IPS-20b (cell line): ENCODE data around the gene USP20.

Experiments
- H3K27ac ChIP-seq: one replicate; pipeline ENCODE4 v1.5.1; 2013; ENCODE audit warnings: low read length
- H3K27me3 ChIP-seq: 2 replicates; pipeline ENCODE4 v1.6.1; 2013; ENCODE audit warnings: mild to moderate bottlenecking, low read length, inconsistent platforms; ENCODE audit not compliant: insufficient read depth
- H3K36me3 ChIP-seq: 2 replicates; pipeline ENCODE4 v1.6.1; 2013; ENCODE audit warnings: low read depth, mild to moderate bottlenecking, inconsistent platforms, low read length, moderate library complexity; ENCODE audit not compliant: insufficient read depth
- H3K4me1 ChIP-seq: 2 replicates; pipeline ENCODE4 v1.6.1; 2013; ENCODE audit warnings: mild to moderate bottlenecking, control low read depth, inconsistent platforms, low read length, moderate library complexity; ENCODE audit not compliant: insufficient read depth
- H3K4me3 ChIP-seq: 2 replicates; pipeline ENCODE4 v1.5.1; 2013; ENCODE audit warnings: mild to moderate bottlenecking, low read length, inconsistent platforms
- H3K9ac ChIP-seq: 2 replicates; pipeline ENCODE4 v1.6.1; 2013; ENCODE audit warnings: low read depth, mild to moderate bottlenecking, inconsistent platforms, low read length, moderate library complexity
- H3K9me3 ChIP-seq: 2 replicates; pipeline ENCODE4 v1.6.1; 2013; ENCODE audit warnings: mild to moderate bottlenecking, low read depth, low read length, inconsistent platforms; ENCODE audit not compliant: insufficient read depth

Gene USP20

GRCh38 chr9:129880654-129881546 is 45.6 kb downstream of the USP20 start:
- peaks cover 12% of the 10 kb centered on the region; the same call in 1 of the 2 replicates for H3K36me3 ChIP-seq
- H3K27me3 ChIP-seq = no peaks in the 10 kb centered on the region
- H3K4me1 ChIP-seq = peaks cover 16% of the 10 kb centered on the region
- H3K27ac ChIP-seq = no peak overlapping the region
- 0 out of 2 replicates have a peak overlapping the region, but pooled peaks have one; percentile 15 for H3K9ac ChIP-seq
- H3K9me3 ChIP-seq = no peaks in the 10 kb centered on the region
- H3K4me3 ChIP-seq = no peak overlapping the region

GRCh38 chr9:129881547-129882324 is 46.5 kb downstream of the USP20 start:
- Histone ChIP-seq H3K9ac (no peak overlapping the region; the same call in 1 of the 2 replicates), H3K4me1 (peaks cover 19% of the 10 kb centered on the region), H3K36me3 (peaks cover 12% of the 10 kb centered on the region; the same call in 1 of the 2 replicates), H3K9me3 (no peaks in the 10 kb centered on the region), H3K27ac (no peak overlapping the region), H3K4me3 (no peak overlapping the region), H3K27me3 (no peaks in the 10 kb centered on the region)

GRCh38 chr9:129884220-129885017 is 49.2 kb downstream of the USP20 start:
- Histone ChIP-seq H3K9ac (peak overlapping the region; percentile 74), H3K27ac (peak overlapping the region; percentile 45), H3K9me3 (no peaks in the 10 kb centered on the region), H3K36me3 (peaks cover 12% of the 10 kb centered on the region; the same call in 1 of the 2 replicates), H3K4me3 (peak overlapping the region; percentile 58), H3K27me3 (no peaks in the 10 kb centered on the region), H3K4me1 (peaks cover 19% of the 10 kb centered on the region)

- Histone ChIP-seq H3K9me3 (no peaks in the 10 kb centered on the region), H3K27ac (peak overlapping the region; percentile 12), H3K9ac (peak overlapping the region; percentile 74; the same call in 1 of the 2 replicates), H3K27me3 (no peaks in the 10 kb centered on the region), H3K36me3 (peaks cover 12% of the 10 kb centered on the region; the same call in 1 of the 2 replicates), H3K4me3 (peak overlapping the region; percentile 58), H3K4me1 (peaks cover 23% of the 10 kb centered on the region)
These were observed 49.9 kb downstream of the USP20 start for GRCh38 chr9:129885018-129885669.

GRCh38 chr9:129885670-129886106 is 50.4 kb downstream of the USP20 start:
- Histone ChIP-seq H3K27me3 (no peaks in the 10 kb centered on the region), H3K9ac (peak overlapping the region; percentile 74; the same call in 1 of the 2 replicates), H3K4me1 (peaks cover 23% of the 10 kb centered on the region), H3K4me3 (peak overlapping the region; percentile 58), H3K36me3 (peaks cover 8% of the 10 kb centered on the region; the same call in 1 of the 2 replicates), H3K9me3 (no peaks in the 10 kb centered on the region), H3K27ac (peak overlapping the region; percentile 12)

- peaks cover 23% of the 10 kb centered on the region for H3K4me1 ChIP-seq
- H3K27ac ChIP-seq = no peak overlapping the region
- no peaks in the 10 kb centered on the region for H3K9me3 ChIP-seq
- H3K27me3 ChIP-seq = no peaks in the 10 kb centered on the region
- H3K4me3 ChIP-seq = 0 out of 2 replicates have a peak overlapping the region, but pooled peaks have one; percentile 58
- H3K36me3 ChIP-seq = peaks cover 6% of the 10 kb centered on the region; the same call in 1 of the 2 replicates
- H3K9ac ChIP-seq = peak overlapping the region; percentile 2; the same call in 1 of the 2 replicates
These were observed 51.2 kb downstream of the USP20 start for GRCh38 chr9:129886226-129887174.

GRCh38 chr9:129887334-129888292 is 52.4 kb downstream of the USP20 start:
- Histone ChIP-seq H3K9ac (no peak overlapping the region), H3K4me3 (no peak overlapping the region)

GRCh38 chr9:129888293-129889121 is 53.2 kb downstream of the USP20 start:
- H3K9me3 ChIP-seq = no peaks in the 10 kb centered on the region
- no peak overlapping the region for H3K9ac ChIP-seq
- H3K27me3 ChIP-seq = no peaks in the 10 kb centered on the region
- 0 out of 2 replicates have a peak, but pooled peaks cover 5% of the 10 kb centered on the region for H3K36me3 ChIP-seq
- no peak overlapping the region for H3K27ac ChIP-seq
- peaks cover 23% of the 10 kb centered on the region for H3K4me1 ChIP-seq
- no peak overlapping the region for H3K4me3 ChIP-seq

More at GRCh38 chr9:129887334-129888292, 52.4 kb downstream of the USP20 start:
- no peak overlapping the region for H3K27ac ChIP-seq
- H3K27me3 ChIP-seq = no peaks in the 10 kb centered on the region
- H3K36me3 ChIP-seq = 0 out of 2 replicates have a peak, but pooled peaks cover under 1% of the 10 kb centered on the region
- no peaks in the 10 kb centered on the region for H3K9me3 ChIP-seq
- peaks cover 23% of the 10 kb centered on the region for H3K4me1 ChIP-seq
